ENCODE results near the gene PLEK2. TPM values are rescaled to one million over a fixed set of nuclear protein-coding genes. Genes with fewer than 3 reads are reported as not detected.

Gene PLEK2
- total RNA-seq, 1 donor from 2014 or later, result 100 TPM

DNA sequence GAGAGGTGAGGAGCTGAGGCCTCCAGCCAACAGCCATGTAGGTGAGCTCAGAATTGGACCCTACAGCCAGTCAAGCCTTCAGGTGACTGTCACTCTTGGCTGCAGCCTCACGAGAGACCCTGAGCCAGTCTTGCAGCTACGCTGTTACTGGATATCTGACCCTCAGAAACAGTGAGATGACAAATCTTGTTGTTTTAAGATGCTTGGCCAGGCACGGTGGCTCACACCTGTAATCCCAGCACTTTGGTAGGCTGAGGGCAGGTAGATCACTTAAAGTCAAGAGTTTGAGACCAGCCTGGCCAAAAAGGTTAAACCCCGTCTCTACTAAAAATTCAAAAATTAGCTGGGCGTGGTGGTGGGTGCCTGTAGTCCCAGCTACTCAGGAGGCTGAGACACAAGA is 6.2 kb downstream of the PLEK2 start:
- TF ChIP-seq, protein P1, sequence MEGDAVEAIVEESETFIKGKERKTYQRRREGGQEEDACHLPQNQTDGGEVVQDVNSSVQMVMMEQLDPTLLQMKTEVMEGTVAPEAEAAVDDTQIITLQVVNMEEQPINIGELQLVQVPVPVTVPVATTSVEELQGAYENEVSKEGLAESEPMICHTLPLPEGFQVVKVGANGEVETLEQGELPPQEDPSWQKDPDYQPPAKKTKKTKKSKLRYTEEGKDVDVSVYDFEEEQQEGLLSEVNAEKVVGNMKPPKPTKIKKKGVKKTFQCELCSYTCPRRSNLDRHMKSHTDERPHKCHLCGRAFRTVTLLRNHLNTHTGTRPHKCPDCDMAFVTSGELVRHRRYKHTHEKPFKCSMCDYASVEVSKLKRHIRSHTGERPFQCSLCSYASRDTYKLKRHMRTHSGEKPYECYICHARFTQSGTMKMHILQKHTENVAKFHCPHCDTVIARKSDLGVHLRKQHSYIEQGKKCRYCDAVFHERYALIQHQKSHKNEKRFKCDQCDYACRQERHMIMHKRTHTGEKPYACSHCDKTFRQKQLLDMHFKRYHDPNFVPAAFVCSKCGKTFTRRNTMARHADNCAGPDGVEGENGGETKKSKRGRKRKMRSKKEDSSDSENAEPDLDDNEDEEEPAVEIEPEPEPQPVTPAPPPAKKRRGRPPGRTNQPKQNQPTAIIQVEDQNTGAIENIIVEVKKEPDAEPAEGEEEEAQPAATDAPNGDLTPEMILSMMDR (IDR thresholded peaks at IDR 0.05; ENCODE audit: insufficient read depth, low read length, poor library complexity, severe bottlenecking), result no peak
- H3K36me3 ChIP-seq (ENCODE audit: control insufficient read depth, insufficient read depth, low read length), result no peaks in the 10 kb centered on the region
- DNase-seq (ENCODE audit: low read depth), result no peak
- no peak overlapping the region for H3K4me3 ChIP-seq (ENCODE audit: low read depth, low read length)
- no peaks in the 10 kb centered on the region for H3K27me3 ChIP-seq (ENCODE audit: control insufficient read depth, insufficient read depth, low read length)

DNA sequence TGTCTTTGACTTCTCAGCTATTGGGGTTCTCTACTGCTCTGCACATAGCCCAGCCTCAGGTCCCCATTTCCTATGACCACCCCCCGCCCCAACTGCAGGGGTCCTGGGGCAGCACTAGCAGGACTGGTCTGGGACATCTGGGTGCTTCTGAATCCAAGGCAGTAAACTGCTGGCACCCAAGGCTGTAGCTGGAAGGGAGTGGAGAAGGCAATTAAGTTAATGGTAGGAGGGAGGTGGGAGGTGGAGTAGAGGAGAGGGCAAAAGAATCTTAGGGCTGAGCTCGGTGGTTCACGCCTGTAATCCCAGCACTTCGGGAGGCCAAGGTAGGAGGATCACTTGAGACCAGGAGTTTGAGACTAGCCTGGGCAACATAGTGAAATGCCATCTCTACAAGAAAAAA is 11.5 kb downstream of the PLEK2 start:
- TF ChIP-seq, protein P1 (IDR thresholded peaks at IDR 0.05; ENCODE audit: insufficient read depth, low read length, poor library complexity, severe bottlenecking), result no peak
- Histone ChIP-seq H3K4me3 (ENCODE audit: low read depth, low read length) (no peak overlapping the region), H3K27me3 (ENCODE audit: control insufficient read depth, insufficient read depth, low read length) (no peaks in the 10 kb centered on the region), H3K36me3 (ENCODE audit: control insufficient read depth, insufficient read depth, low read length) (no peaks in the 10 kb centered on the region)
- no peak for DNase-seq (ENCODE audit: low read depth)

DNA sequence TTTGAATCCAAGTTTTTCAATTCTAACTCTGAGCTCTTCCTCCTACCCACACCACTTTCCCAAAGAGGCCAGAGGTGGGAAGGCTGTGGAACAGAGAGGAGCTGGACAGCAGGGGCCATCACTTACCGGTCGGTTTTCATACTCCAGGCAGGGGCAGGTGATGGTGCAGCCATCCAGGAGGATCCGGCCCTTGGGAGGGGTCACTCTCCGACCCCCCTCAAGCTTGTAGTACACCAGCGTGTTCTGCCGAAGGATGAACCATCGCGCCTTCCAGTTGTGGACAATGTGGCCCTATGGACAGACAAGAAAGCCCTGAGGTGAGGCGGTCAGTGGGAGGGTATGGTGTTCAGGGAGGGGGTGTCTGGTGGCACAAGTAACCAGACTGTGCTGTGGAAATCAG is 14.4 kb downstream of the PLEK2 start:
- no peak for DNase-seq (ENCODE audit: low read depth)
- no peak overlapping the region for H3K4me3 ChIP-seq (ENCODE audit: low read depth, low read length)
- no peaks in the 10 kb centered on the region for H3K27me3 ChIP-seq (ENCODE audit: control insufficient read depth, insufficient read depth, low read length)
- no peaks in the 10 kb centered on the region for H3K36me3 ChIP-seq (ENCODE audit: control insufficient read depth, insufficient read depth, low read length)
- TF ChIP-seq, protein P1 (IDR thresholded peaks at IDR 0.05; ENCODE audit: insufficient read depth, low read length, poor library complexity, severe bottlenecking), result no peak

DNA sequence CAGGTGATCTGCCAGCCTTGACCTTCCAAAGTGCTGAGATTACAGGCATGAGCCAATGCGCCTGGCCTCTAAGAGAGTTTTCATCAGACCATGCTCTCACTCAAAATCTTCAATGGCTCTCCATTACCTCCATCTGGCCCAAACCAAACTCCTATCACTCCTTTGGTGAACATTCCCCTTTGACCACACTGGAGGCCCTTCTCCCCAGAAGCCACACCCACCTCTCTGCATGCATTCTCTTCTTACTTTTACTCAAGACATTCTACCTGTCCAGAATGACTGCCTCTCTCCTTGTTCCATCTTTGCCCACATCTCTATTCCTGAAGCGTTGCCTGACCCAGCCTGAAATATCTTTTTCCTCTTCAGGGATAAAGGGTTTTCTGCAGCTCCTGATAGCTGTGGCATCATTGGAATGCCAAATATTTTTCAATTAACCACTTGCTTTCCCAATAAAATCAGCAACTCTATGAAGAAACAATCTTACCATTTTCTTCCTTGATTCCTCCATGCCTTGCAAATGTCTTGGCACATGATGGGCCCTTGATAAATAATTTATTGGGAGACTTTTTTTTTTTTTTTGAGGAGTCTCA is 15.5 kb downstream of the PLEK2 start:
- Histone ChIP-seq H3K27me3 (ENCODE audit: control insufficient read depth, insufficient read depth, low read length) (no peaks in the 10 kb centered on the region), H3K4me3 (ENCODE audit: low read depth, low read length) (no peak overlapping the region), H3K36me3 (ENCODE audit: control insufficient read depth, insufficient read depth, low read length) (no peaks in the 10 kb centered on the region)
- DNase-seq (ENCODE audit: low read depth), result no peak
- TF ChIP-seq, protein P1 (IDR thresholded peaks at IDR 0.05; ENCODE audit: insufficient read depth, low read length, poor library complexity, severe bottlenecking), result no peak

DNA sequence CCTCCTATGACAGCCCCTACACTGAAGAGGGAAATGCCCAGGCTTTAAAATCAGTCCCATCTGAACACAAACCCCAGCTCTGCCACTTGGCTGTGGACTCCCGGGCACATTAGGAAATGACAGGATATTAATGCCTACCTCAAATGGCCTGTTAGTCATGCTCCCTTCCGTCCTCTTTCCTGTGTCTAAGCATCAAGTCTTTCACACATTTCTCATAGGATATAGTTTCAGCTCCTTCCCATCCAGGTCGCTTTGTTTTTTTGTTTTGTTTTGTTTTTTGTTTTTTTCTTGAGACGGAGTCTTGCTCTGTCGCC is 16.1 kb downstream of the PLEK2 start:
- H3K4me3 ChIP-seq (ENCODE audit: low read depth, low read length), result no peak overlapping the region
- TF ChIP-seq, protein P1 (IDR thresholded peaks at IDR 0.05; ENCODE audit: insufficient read depth, low read length, poor library complexity, severe bottlenecking), result no peak
- H3K36me3 ChIP-seq (ENCODE audit: control insufficient read depth, insufficient read depth, low read length), result no peaks in the 10 kb centered on the region
- no peaks in the 10 kb centered on the region for H3K27me3 ChIP-seq (ENCODE audit: control insufficient read depth, insufficient read depth, low read length)
- no peak for DNase-seq (ENCODE audit: low read depth)

Measured in kidney epithelial cell (primary cell).